ENCODE data around the gene HMGCL. TPM values are rescaled to one million over a fixed set of nuclear protein-coding genes. Genes with fewer than 3 reads are reported as not detected.
"Not testable (repeated sequence)": the region's sequence is repeated elsewhere in the genome, so short reads cannot be mapped to it uniquely, and the experiment has no call there.

The HMGCL gene
- total and polyA plus RNA-seq, 4 donors, result 22.4 to 36.8 (median 33.1) TPM

GRCh38 chr1:23864801-23865542, 39.7 kb upstream of the HMGCL start:
- intact Hi-C loops (cut with DNase I), result loop anchor here (5.0 to 10.0 kb wide), 3 partner anchors 63 to 157 kb away; partner anchors contain the start of genes GALE (in 1 of the 2) and PITHD1 (in 1 of the 2)
- H3K36me3 ChIP-seq (ENCODE audit: control insufficient read depth in 1 of 2, insufficient read depth in 2 of 2, low read length in 1 of 2), result peaks cover 0 to 4% of the 10 kb centered on the region in 2 donors
- ATAC-seq (ENCODE audit: low FRiP score), result no peak
- no peak overlapping the region for H3K4me3 ChIP-seq (ENCODE audit: low read length in 2 of 2)
- no peaks in the 10 kb centered on the region for H3K9me3 ChIP-seq (ENCODE audit: control insufficient read depth, low read length)
- DNase-seq, result no peak
- 93 to 94% methylated on average over 13 of the region's 13 CpGs for WGBS, 2 donors
- no peaks in the 10 kb centered on the region for H3K27me3 ChIP-seq (ENCODE audit: control insufficient read depth in 1 of 2, insufficient read depth in 2 of 2, low read length in 1 of 2)
- peaks cover 0 to 4% of the 10 kb centered on the region in 2 donors for H3K4me1 ChIP-seq (ENCODE audit: control insufficient read depth in 1 of 2, insufficient read depth in 2 of 2, low read length in 2 of 2)
- H3K27ac ChIP-seq (ENCODE audit: low read depth in 1 of 2, low read length in 2 of 2), result no peak overlapping the region

GRCh38 chr1:23862640-23863039, 37.4 kb upstream of the HMGCL start:
- intact Hi-C loops (cut with DNase I), result loop anchor here in 1 of 2 donors (10.0 kb wide), 1 partner anchor 88 kb away; the partner anchor contains the start of gene PITHD1
- WGBS, 2 donors, result 51 to 60% methylated on average over 3 of the region's 3 CpGs
- ATAC-seq (ENCODE audit: low FRiP score), result no peak
- H3K27ac ChIP-seq (ENCODE audit: low read depth in 1 of 2, low read length in 2 of 2), result no peak overlapping the region
- H3K4me1 ChIP-seq (ENCODE audit: control insufficient read depth in 1 of 2, insufficient read depth in 2 of 2, low read length in 2 of 2), result peaks cover 0 to 4% of the 10 kb centered on the region in 2 donors
- no peak overlapping the region for H3K4me3 ChIP-seq (ENCODE audit: low read length in 2 of 2)
- H3K27me3 ChIP-seq (ENCODE audit: control insufficient read depth in 1 of 2, insufficient read depth in 2 of 2, low read length in 1 of 2), result no peaks in the 10 kb centered on the region
- H3K36me3 ChIP-seq (ENCODE audit: control insufficient read depth in 1 of 2, insufficient read depth in 2 of 2, low read length in 1 of 2), result peaks cover 0 to 4% of the 10 kb centered on the region in 2 donors
- DNase-seq, result no peak
- H3K9me3 ChIP-seq (ENCODE audit: control insufficient read depth, low read length), result no peaks in the 10 kb centered on the region

- DNase-seq, result no peak
- Histone ChIP-seq H3K27me3 (ENCODE audit: control insufficient read depth in 1 of 2, insufficient read depth in 2 of 2, low read length in 1 of 2) (no peaks in the 10 kb centered on the region), H3K9me3 (ENCODE audit: control insufficient read depth, low read length) (no peaks in the 10 kb centered on the region), H3K27ac (ENCODE audit: low read depth in 1 of 2, low read length in 2 of 2) (no peak overlapping the region), H3K4me1 (ENCODE audit: control insufficient read depth in 1 of 2, insufficient read depth in 2 of 2, low read length in 2 of 2) (no peaks in the 10 kb centered on the region), H3K36me3 (ENCODE audit: control insufficient read depth in 1 of 2, insufficient read depth in 2 of 2, low read length in 1 of 2) (peaks cover 3 to 5% of the 10 kb centered on the region in 2 donors), H3K4me3 (ENCODE audit: low read length in 2 of 2) (no peak overlapping the region)
- intact Hi-C loops (cut with DNase I), result no loop called here
- no peak for ATAC-seq (ENCODE audit: low FRiP score)
- 31 to 47% methylated on average over 2 of the region's 2 CpGs for WGBS, 2 donors
These were observed 29.3 kb upstream of the HMGCL start for GRCh38 chr1:23854568-23854967.

- DNase-seq; ATAC-seq (ENCODE audit: low FRiP score); H3K27ac ChIP-seq (ENCODE audit: low read depth in 1 of 2, low read length in 2 of 2); H3K9me3 ChIP-seq (ENCODE audit: control insufficient read depth, low read length); H3K36me3 ChIP-seq (ENCODE audit: control insufficient read depth in 1 of 2, insufficient read depth in 2 of 2, low read length in 1 of 2); H3K27me3 ChIP-seq (ENCODE audit: control insufficient read depth in 1 of 2, insufficient read depth in 2 of 2, low read length in 1 of 2); intact Hi-C loops (cut with DNase I); H3K4me1 ChIP-seq (ENCODE audit: control insufficient read depth in 1 of 2, insufficient read depth in 2 of 2, low read length in 2 of 2); H3K4me3 ChIP-seq (ENCODE audit: low read length in 2 of 2): not testable (repeated sequence)
- WGBS, 2 donors, result 92 to 100% methylated on average over 2 to 29 of the region's 34 CpGs
These were observed 27.9 kb upstream of the HMGCL start for GRCh38 chr1:23853124-23853523.

- H3K36me3 ChIP-seq (ENCODE audit: control insufficient read depth in 1 of 2, insufficient read depth in 2 of 2, low read length in 1 of 2); H3K27ac ChIP-seq (ENCODE audit: low read depth in 1 of 2, low read length in 2 of 2); H3K4me1 ChIP-seq (ENCODE audit: control insufficient read depth in 1 of 2, insufficient read depth in 2 of 2, low read length in 2 of 2); DNase-seq; H3K9me3 ChIP-seq (ENCODE audit: control insufficient read depth, low read length); H3K4me3 ChIP-seq (ENCODE audit: low read length in 2 of 2); intact Hi-C loops (cut with DNase I); ATAC-seq (ENCODE audit: low FRiP score); H3K27me3 ChIP-seq (ENCODE audit: control insufficient read depth in 1 of 2, insufficient read depth in 2 of 2, low read length in 1 of 2): not testable (repeated sequence)
These were observed 26.2 kb upstream of the HMGCL start for GRCh38 chr1:23851406-23851805.

GRCh38 chr1:23848673-23849616, 23.7 kb upstream of the HMGCL start:
- H3K27me3 ChIP-seq (ENCODE audit: control insufficient read depth in 1 of 2, insufficient read depth in 2 of 2, low read length in 1 of 2), result no peaks in the 10 kb centered on the region

GRCh38 chr1:23847482-23848095, 22.4 kb upstream of the HMGCL start:
- intact Hi-C loops (cut with DNase I); H3K36me3 ChIP-seq (ENCODE audit: control insufficient read depth in 1 of 2, insufficient read depth in 2 of 2, low read length in 1 of 2); H3K27ac ChIP-seq (ENCODE audit: low read depth in 1 of 2, low read length in 2 of 2); H3K4me1 ChIP-seq (ENCODE audit: control insufficient read depth in 1 of 2, insufficient read depth in 2 of 2, low read length in 2 of 2); H3K27me3 ChIP-seq (ENCODE audit: control insufficient read depth in 1 of 2, insufficient read depth in 2 of 2, low read length in 1 of 2); DNase-seq; H3K4me3 ChIP-seq (ENCODE audit: low read length in 2 of 2); H3K9me3 ChIP-seq (ENCODE audit: control insufficient read depth, low read length); ATAC-seq (ENCODE audit: low FRiP score): not testable (repeated sequence)
- WGBS, 2 donors, result 97 to 100% methylated on average over 2 of the region's 2 CpGs

More at GRCh38 chr1:23848673-23849616, 23.7 kb upstream of the HMGCL start:
- Histone ChIP-seq H3K4me3 (ENCODE audit: low read length in 2 of 2) (no peak overlapping the region), H3K27ac (ENCODE audit: low read depth in 1 of 2, low read length in 2 of 2) (peak overlapping the region in 1 of 2 donors; percentile 63), H3K4me1 (ENCODE audit: control insufficient read depth in 1 of 2, insufficient read depth in 2 of 2, low read length in 2 of 2) (no peaks in the 10 kb centered on the region), H3K36me3 (ENCODE audit: control insufficient read depth in 1 of 2, insufficient read depth in 2 of 2, low read length in 1 of 2) (peaks cover 2 to 5% of the 10 kb centered on the region in 2 donors), H3K9me3 (ENCODE audit: control insufficient read depth, low read length) (no peaks in the 10 kb centered on the region)
- DNase-seq (no peak), ATAC-seq (ENCODE audit: low FRiP score) (no peak)
- intact Hi-C loops (cut with DNase I), result no loop called here
- 40 to 50% methylated on average over 12 of the region's 12 CpGs for WGBS, 2 donors

- ATAC-seq (ENCODE audit: low FRiP score) (no peak), DNase-seq (no peak)
- Histone ChIP-seq H3K36me3 (ENCODE audit: control insufficient read depth in 1 of 2, insufficient read depth in 2 of 2, low read length in 1 of 2) (peaks cover 2 to 5% of the 10 kb centered on the region in 2 donors), H3K4me3 (ENCODE audit: low read length in 2 of 2) (no peak overlapping the region), H3K27me3 (ENCODE audit: control insufficient read depth in 1 of 2, insufficient read depth in 2 of 2, low read length in 1 of 2) (no peaks in the 10 kb centered on the region), H3K27ac (ENCODE audit: low read depth in 1 of 2, low read length in 2 of 2) (no peak overlapping the region), H3K4me1 (ENCODE audit: control insufficient read depth in 1 of 2, insufficient read depth in 2 of 2, low read length in 2 of 2) (no peaks in the 10 kb centered on the region), H3K9me3 (ENCODE audit: control insufficient read depth, low read length) (no peaks in the 10 kb centered on the region)
- 95 to 99% methylated on average over 2 of the region's 2 CpGs for WGBS, 2 donors
- intact Hi-C loops (cut with DNase I), result no loop called here
These were observed 19.9 kb upstream of the HMGCL start for GRCh38 chr1:23845163-23845562.

Data from aorta (tissue), 5 donors.